PC-3 (cell line): ENCODE measurements around the gene MAP3K3.

ENCODE experiments used
- CTCF ChIP-seq: fragments of 300-600 bp; sonication (generic); conservative IDR thresholded peaks from 2 replicates; pipeline ENCODE4 v1.5.1; 2017; ENCODE audit warnings: antibody characterized with exemption, low read depth, mild to moderate bottlenecking, low read length
- EZH2phosphoT487 ChIP-seq: fragments of 300-600 bp; sonication (generic); IDR thresholded peaks from 2 replicates; pipeline ENCODE4 v1.6.1; 2018; ENCODE audit warnings: mild to moderate bottlenecking, antibody characterized with exemption, low read length, borderline replicate concordance

DNA sequence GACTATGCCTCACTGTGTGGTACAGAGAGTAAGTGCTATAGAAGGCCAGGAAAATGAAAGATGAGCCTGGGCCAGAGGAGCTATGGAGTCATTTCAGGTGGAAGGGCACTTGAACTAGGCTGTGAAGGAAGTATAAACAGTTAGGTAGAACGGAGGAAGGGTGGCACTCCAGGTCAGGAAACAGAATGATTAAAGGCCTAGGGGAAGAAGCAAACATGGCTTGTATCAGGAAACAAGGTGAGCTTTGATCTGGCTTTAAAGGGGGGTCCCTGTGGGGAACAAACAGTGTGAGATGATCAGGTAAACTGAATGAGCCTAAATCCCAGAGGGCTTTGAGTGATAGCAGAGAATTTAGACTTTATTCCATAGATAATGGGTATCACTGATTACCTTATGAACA, 16.9 kb downstream of the MAP3K3 start:
- TF ChIP-seq CTCF (no peak), EZH2phosphoT487 (no peak)
